ENCODE measurements around the gene TXLNA. TPM values are rescaled to one million over a fixed set of nuclear protein-coding genes. Genes with fewer than 3 reads are reported as not detected.
A peak's percentile ranks its signal among the peaks of the same experiment; 100 is the strongest.

The TXLNA gene
- total RNA-seq, 1 donor from 2014 or later = 55.6 TPM

DNA sequence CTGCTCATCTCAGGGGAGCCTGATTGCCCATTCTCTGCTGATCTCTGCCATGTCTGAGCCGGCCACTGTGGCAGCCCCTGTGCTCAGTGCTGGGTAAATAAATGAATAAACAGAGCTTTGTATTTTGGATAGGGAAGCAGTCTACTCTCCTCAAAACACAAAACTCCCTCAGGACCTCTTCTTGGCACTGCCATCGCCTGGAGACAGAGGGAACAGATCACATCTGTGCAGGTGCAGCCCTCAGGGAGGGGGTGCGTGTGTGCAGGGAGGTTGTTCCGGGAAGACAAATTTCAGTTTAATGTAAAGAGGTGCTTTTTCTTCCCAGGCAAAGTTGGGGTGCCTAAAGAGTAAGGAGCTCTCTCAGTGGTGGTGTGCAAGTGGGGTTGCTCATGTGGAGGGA, 59.9 kb downstream of the TXLNA start:
- TF ChIP-seq, protein P1, sequence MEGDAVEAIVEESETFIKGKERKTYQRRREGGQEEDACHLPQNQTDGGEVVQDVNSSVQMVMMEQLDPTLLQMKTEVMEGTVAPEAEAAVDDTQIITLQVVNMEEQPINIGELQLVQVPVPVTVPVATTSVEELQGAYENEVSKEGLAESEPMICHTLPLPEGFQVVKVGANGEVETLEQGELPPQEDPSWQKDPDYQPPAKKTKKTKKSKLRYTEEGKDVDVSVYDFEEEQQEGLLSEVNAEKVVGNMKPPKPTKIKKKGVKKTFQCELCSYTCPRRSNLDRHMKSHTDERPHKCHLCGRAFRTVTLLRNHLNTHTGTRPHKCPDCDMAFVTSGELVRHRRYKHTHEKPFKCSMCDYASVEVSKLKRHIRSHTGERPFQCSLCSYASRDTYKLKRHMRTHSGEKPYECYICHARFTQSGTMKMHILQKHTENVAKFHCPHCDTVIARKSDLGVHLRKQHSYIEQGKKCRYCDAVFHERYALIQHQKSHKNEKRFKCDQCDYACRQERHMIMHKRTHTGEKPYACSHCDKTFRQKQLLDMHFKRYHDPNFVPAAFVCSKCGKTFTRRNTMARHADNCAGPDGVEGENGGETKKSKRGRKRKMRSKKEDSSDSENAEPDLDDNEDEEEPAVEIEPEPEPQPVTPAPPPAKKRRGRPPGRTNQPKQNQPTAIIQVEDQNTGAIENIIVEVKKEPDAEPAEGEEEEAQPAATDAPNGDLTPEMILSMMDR (IDR thresholded peaks at IDR 0.05; ENCODE audit: unreplicated experiment) = no peak
- Mint-ChIP-seq H3K36me3 (ENCODE audit: insufficient read depth) (peaks cover 4% of the 10 kb centered on the region), H3K9me3 (ENCODE audit: low read depth) (no peaks in the 10 kb centered on the region), H3K4me1 (ENCODE audit: low read depth) (peaks cover 14% of the 10 kb centered on the region), H3K4me3 (ENCODE audit: low read depth) (peak overlapping the region; percentile 72), H3K27me3 (no peaks in the 10 kb centered on the region), H3K27ac (peak overlapping the region; percentile 91)
- no peak for DNase-seq (ENCODE audit: low spot score, unreplicated experiment)

DNA sequence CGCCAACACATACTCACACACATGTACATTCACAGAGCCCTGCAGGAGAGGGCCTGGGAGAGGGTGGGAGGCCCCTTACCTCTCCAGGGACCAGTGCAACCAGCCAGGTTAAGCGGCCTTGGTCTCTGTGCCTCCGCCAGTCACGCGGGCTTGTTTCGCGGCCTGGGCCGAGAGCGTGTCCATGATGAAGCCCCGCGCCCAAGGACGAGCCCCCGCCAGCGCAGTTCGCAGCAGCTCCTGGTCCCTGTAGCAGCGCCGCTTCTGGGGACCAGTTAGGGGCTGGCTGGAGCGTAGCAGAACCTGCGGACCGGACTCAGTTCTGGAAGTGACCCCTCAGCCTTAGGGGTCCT, 60.3 kb downstream of the TXLNA start:
- Mint-ChIP-seq H3K27ac (peak overlapping the region; percentile 91), H3K27me3 (no peaks in the 10 kb centered on the region), H3K9me3 (ENCODE audit: low read depth) (no peaks in the 10 kb centered on the region), H3K36me3 (ENCODE audit: insufficient read depth) (peaks cover 4% of the 10 kb centered on the region), H3K4me1 (ENCODE audit: low read depth) (peaks cover 14% of the 10 kb centered on the region), H3K4me3 (ENCODE audit: low read depth) (peak overlapping the region; percentile 72)
- peak; percentile 44 for DNase-seq (ENCODE audit: low spot score, unreplicated experiment)
- TF ChIP-seq, protein P1 (IDR thresholded peaks at IDR 0.05; ENCODE audit: unreplicated experiment) = no peak

DNA sequence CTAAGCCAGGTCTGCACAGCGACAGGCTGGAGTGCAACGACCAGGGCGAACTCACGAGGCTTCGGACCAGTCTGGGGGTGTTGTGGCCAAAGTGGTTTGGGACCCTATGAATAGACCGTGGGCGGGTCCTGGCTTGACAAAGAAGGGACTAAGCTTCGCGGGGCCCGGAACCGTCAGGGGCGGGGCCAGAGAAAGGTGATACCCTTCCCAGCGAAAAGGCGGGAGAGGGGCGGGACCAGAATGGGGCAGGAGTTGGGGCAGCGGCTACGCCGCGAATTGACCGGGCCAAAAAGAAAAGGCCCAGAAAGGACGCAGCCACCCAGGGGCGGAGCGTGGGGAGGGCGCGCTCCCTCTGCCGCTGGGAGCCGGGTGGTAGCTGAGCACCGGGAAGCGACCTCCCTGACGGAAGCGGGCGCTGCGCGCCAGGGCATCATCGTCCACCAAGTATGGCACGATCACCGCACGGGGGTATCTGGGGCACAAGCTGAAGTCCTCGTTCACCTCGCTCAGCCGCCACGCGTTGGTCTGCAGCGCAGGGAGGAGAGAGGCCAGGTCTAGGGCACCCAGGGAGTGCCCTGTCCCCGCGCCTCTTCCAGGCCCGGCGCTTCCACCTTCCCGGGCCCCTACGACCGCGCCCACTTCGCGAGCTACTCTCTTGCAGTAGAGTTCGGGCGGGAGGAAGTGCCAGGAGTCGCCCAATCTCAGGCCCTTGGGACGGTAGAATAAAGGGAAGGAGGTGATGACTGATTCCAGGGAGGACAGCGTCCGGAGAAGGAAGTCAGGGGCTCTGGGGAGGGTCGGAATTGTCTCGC, 60.9 kb downstream of the TXLNA start:
- peak; percentile 84 for DNase-seq (ENCODE audit: low spot score, unreplicated experiment)
- H3K9me3 Mint-ChIP-seq (ENCODE audit: low read depth) = no peaks in the 10 kb centered on the region
- H3K27me3 Mint-ChIP-seq = no peaks in the 10 kb centered on the region
- H3K4me3 Mint-ChIP-seq (ENCODE audit: low read depth) = peak overlapping the region; percentile 72
- H3K4me1 Mint-ChIP-seq (ENCODE audit: low read depth) = peaks cover 14% of the 10 kb centered on the region
- TF ChIP-seq, protein P1 (IDR thresholded peaks at IDR 0.05; ENCODE audit: unreplicated experiment) = peak; percentile 33
- H3K36me3 Mint-ChIP-seq (ENCODE audit: insufficient read depth) = peaks cover 4% of the 10 kb centered on the region
- H3K27ac Mint-ChIP-seq = peak overlapping the region; percentile 93

DNA sequence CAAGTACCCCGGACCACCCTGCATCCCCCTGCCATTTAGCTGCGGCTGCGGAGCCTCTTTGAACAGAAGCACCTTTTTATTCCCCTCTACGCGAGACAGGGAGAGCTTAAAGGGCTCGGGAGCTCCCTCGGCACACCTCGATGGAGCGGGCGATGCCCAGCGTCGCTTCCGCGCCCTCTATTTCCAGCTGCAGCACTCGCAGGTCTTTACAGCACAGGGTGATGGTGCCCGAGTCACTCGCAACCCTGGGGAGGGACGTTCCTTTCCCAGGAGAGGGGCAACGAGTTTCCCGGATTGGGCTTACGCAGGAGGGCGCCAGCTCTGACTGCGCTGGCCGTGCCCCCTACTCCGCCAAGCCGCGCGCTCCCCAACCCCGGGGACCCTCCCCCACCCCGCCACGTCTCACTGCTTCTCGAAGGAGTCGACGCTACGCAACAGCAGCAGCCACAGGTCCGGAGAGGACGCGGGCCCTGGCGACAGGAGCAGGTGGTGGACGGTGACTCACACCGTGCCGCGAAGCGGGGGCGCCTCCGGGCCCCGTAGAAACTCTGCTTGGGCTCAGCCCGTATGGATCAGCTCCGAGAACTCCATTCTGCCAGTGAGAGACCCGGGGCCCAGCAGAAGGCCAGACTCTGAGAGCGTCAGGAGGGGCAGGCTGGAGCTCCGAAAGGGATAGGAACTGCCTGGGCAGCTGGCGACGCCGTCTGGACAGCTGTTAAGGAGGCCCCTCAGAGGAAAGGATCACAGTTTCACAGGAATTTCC, 61.7 kb downstream of the TXLNA start:
- Mint-ChIP-seq H3K27ac (peak overlapping the region; percentile 93), H3K4me3 (ENCODE audit: low read depth) (peak overlapping the region; percentile 72), H3K4me1 (ENCODE audit: low read depth) (peaks cover 12% of the 10 kb centered on the region), H3K9me3 (ENCODE audit: low read depth) (no peaks in the 10 kb centered on the region), H3K36me3 (ENCODE audit: insufficient read depth) (peaks cover under 1% of the 10 kb centered on the region), H3K27me3 (no peaks in the 10 kb centered on the region)
- DNase-seq (ENCODE audit: low spot score, unreplicated experiment) = peak; percentile 39
- TF ChIP-seq, protein P1 (IDR thresholded peaks at IDR 0.05; ENCODE audit: unreplicated experiment) = no peak

DNA sequence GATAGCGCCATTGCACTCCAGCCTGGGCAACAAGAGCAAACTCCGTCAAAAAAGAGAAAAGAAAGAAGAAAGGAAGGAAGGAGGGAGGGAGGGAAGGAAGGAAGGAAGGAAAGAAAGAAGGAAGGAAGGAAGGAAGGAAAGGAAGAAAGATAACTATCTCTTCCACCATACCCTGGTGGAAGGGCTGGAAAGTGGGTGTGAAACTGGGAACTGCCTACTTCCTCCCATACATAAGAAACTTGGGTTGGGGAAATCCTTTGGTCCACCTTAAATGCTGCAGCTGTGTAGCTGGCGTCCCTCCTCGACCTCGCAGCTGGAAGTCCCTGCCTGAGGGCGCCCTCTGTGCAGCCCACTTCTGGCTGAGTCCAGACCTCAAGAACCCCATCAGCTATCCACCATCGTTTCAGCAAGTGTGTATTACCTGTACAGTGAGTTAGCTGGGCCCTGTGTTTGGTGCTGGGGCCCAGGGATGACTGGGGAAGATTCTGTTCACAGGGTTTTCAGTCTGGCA, 62.9 kb downstream of the TXLNA start:
- H3K36me3 Mint-ChIP-seq (ENCODE audit: insufficient read depth) = no peaks in the 10 kb centered on the region
- no peak for DNase-seq (ENCODE audit: low spot score, unreplicated experiment)
- TF ChIP-seq, protein P1 (IDR thresholded peaks at IDR 0.05; ENCODE audit: unreplicated experiment) = no peak

More for the DNA sequence above, 62.9 kb downstream of the TXLNA start:
- H3K9me3 Mint-ChIP-seq (ENCODE audit: low read depth) = no peaks in the 10 kb centered on the region
- peak overlapping the region; percentile 93 for H3K27ac Mint-ChIP-seq
- H3K4me1 Mint-ChIP-seq (ENCODE audit: low read depth) = peaks cover 11% of the 10 kb centered on the region
- no peak overlapping the region for H3K4me3 Mint-ChIP-seq (ENCODE audit: low read depth)
- no peaks in the 10 kb centered on the region for H3K27me3 Mint-ChIP-seq

Data from progenitor cell of endocrine pancreas (in vitro differentiated cells).